HuH-7 (cell line): ENCODE measurements around the gene TRPM1.

Experiments
- DNase-seq: peaks from one replicate; pipeline ENCODE4 v3.0.0; 2011; ENCODE audit warnings: low spot score

TRPM1 gene

GRCh38 chr15:31082771-31083369, 18.7 kb downstream of the TRPM1 start:
- DNase-seq, result no peak

GRCh38 chr15:31081588-31082250, 19.8 kb downstream of the TRPM1 start:
- no peak for DNase-seq

- DNase-seq, result no peak
These were observed 20.5 kb downstream of the TRPM1 start for GRCh38 chr15:31081056-31081455.

GRCh38 chr15:31080591-31081014, 20.9 kb downstream of the TRPM1 start:
- no peak for DNase-seq

GRCh38 chr15:31079519-31079918, 22.0 kb downstream of the TRPM1 start:
- no peak for DNase-seq

- DNase-seq, result no peak
These were observed 23.1 kb downstream of the TRPM1 start for GRCh38 chr15:31078471-31078870.

- no peak for DNase-seq
These were observed 23.6 kb downstream of the TRPM1 start for GRCh38 chr15:31077941-31078340.

GRCh38 chr15:31077181-31077580, 24.3 kb downstream of the TRPM1 start:
- DNase-seq, result no peak

GRCh38 chr15:31074321-31074720, 27.2 kb downstream of the TRPM1 start:
- no peak for DNase-seq

- no peak for DNase-seq
These were observed 30.7 kb downstream of the TRPM1 start for GRCh38 chr15:31070867-31071266.

- no peak for DNase-seq
These were observed 32.0 kb downstream of the TRPM1 start for GRCh38 chr15:31069360-31070000.

- DNase-seq, result no peak
These were observed 33.5 kb downstream of the TRPM1 start for GRCh38 chr15:31067890-31068603.

GRCh38 chr15:31065824-31066223, 35.7 kb downstream of the TRPM1 start:
- DNase-seq, result no peak

GRCh38 chr15:31062911-31063310, 38.6 kb downstream of the TRPM1 start:
- no peak for DNase-seq

- no peak for DNase-seq
These were observed 39.1 kb downstream of the TRPM1 start for GRCh38 chr15:31062310-31062847.

GRCh38 chr15:31060429-31061140, 40.9 kb downstream of the TRPM1 start:
- no peak for DNase-seq

- DNase-seq, result no peak
These were observed 43.1 kb downstream of the TRPM1 start for GRCh38 chr15:31058236-31058962.

- DNase-seq, result no peak
These were observed 49.9 kb downstream of the TRPM1 start for GRCh38 chr15:31051496-31052080.

GRCh38 chr15:31050953-31051352, 50.6 kb downstream of the TRPM1 start:
- no peak for DNase-seq

GRCh38 chr15:31049682-31050615, 51.6 kb downstream of the TRPM1 start:
- DNase-seq, result no peak
